Measurements from ENCODE around the gene MGME1. TPM values are rescaled to one million over a fixed set of nuclear protein-coding genes. Genes with fewer than 3 reads are reported as not detected.

MGME1 gene
- total RNA-seq, 1 experiment from 2014 or later, result 26.5 TPM

GRCh38 chr20:17952692-17953684 lies 15.8 kb upstream of the MGME1 start:
- H3K4me3 ChIP-seq (ENCODE audit: low read length), result no peak overlapping the region
- peaks cover 91% of the 10 kb centered on the region for H3K36me3 ChIP-seq (ENCODE audit: insufficient read depth, low read length)
- no peak overlapping the region for H2AFZ ChIP-seq (ENCODE audit: low read length)
- H3K9me2 ChIP-seq (replicated peaks; ENCODE audit: insufficient read depth, low read length), result no peaks in the 10 kb centered on the region
- peaks cover 81% of the 10 kb centered on the region for H3K79me2 ChIP-seq (ENCODE audit: low read length)
- DNase-seq, result no peak
- H3K27me3 ChIP-seq (ENCODE audit: low read length), result no peaks in the 10 kb centered on the region
- peak overlapping the region; percentile 20; the same call in 1 of the 2 replicates for H3K9ac ChIP-seq (ENCODE audit: low read length)
- H3K27ac ChIP-seq (ENCODE audit: low read length), result peak overlapping the region; percentile 97
- no peaks in the 10 kb centered on the region for H3K9me3 ChIP-seq (ENCODE audit: low read length)
- H3K4me1 ChIP-seq (ENCODE audit: low read length), result peaks cover 100% of the 10 kb centered on the region
- peaks cover 79% of the 10 kb centered on the region for H4K20me1 ChIP-seq (ENCODE audit: insufficient read depth, low read depth, low read length)
- no peak overlapping the region for H3K4me2 ChIP-seq (ENCODE audit: low read depth, low read length, poor library complexity, severe bottlenecking)

GRCh38 chr20:17953935-17954334 lies 14.9 kb upstream of the MGME1 start:
- Histone ChIP-seq H2AFZ (ENCODE audit: low read length) (no peak overlapping the region), H3K4me3 (ENCODE audit: low read length) (no peak overlapping the region), H3K4me2 (ENCODE audit: low read depth, low read length, poor library complexity, severe bottlenecking) (peak overlapping the region; percentile 26), H3K36me3 (ENCODE audit: insufficient read depth, low read length) (peaks cover 91% of the 10 kb centered on the region), H3K27ac (ENCODE audit: low read length) (peak overlapping the region; percentile 97), H3K9me3 (ENCODE audit: low read length) (no peaks in the 10 kb centered on the region), H3K9me2 (replicated peaks; ENCODE audit: insufficient read depth, low read length) (no peaks in the 10 kb centered on the region), H3K27me3 (ENCODE audit: low read length) (no peaks in the 10 kb centered on the region), H3K9ac (ENCODE audit: low read length) (0 out of 2 replicates have a peak overlapping the region, but pooled peaks have one; percentile 3), H3K4me1 (ENCODE audit: low read length) (peaks cover 100% of the 10 kb centered on the region), H3K79me2 (ENCODE audit: low read length) (peaks cover 85% of the 10 kb centered on the region), H4K20me1 (ENCODE audit: insufficient read depth, low read depth, low read length) (peaks cover 83% of the 10 kb centered on the region)
- DNase-seq, result no peak

GRCh38 chr20:17955302-17955701 lies 13.5 kb upstream of the MGME1 start:
- H3K4me3 ChIP-seq (ENCODE audit: low read length), result no peak overlapping the region
- H3K4me2 ChIP-seq (ENCODE audit: low read depth, low read length, poor library complexity, severe bottlenecking), result peak overlapping the region; percentile 60
- H3K9ac ChIP-seq (ENCODE audit: low read length), result peak overlapping the region; percentile 37; the same call in 1 of the 2 replicates
- no peaks in the 10 kb centered on the region for H3K9me3 ChIP-seq (ENCODE audit: low read length)
- no peaks in the 10 kb centered on the region for H3K27me3 ChIP-seq (ENCODE audit: low read length)
- peaks cover 88% of the 10 kb centered on the region for H3K36me3 ChIP-seq (ENCODE audit: insufficient read depth, low read length)
- no peak overlapping the region for H2AFZ ChIP-seq (ENCODE audit: low read length)
- peak overlapping the region; percentile 97 for H3K27ac ChIP-seq (ENCODE audit: low read length)
- peaks cover 86% of the 10 kb centered on the region for H4K20me1 ChIP-seq (ENCODE audit: insufficient read depth, low read depth, low read length)
- no peak for DNase-seq
- peaks cover 100% of the 10 kb centered on the region for H3K4me1 ChIP-seq (ENCODE audit: low read length)
- H3K9me2 ChIP-seq (replicated peaks; ENCODE audit: insufficient read depth, low read length), result no peaks in the 10 kb centered on the region
- H3K79me2 ChIP-seq (ENCODE audit: low read length), result peaks cover 93% of the 10 kb centered on the region

GRCh38 chr20:17956099-17956685 lies 12.6 kb upstream of the MGME1 start:
- peak overlapping the region; percentile 60 for H3K4me2 ChIP-seq (ENCODE audit: low read depth, low read length, poor library complexity, severe bottlenecking)

GRCh38 chr20:17957505-17958363 lies 11.1 kb upstream of the MGME1 start:
- Histone ChIP-seq H3K4me3 (ENCODE audit: low read length) (no peak overlapping the region), H2AFZ (ENCODE audit: low read length) (no peak overlapping the region), H3K27me3 (ENCODE audit: low read length) (no peaks in the 10 kb centered on the region), H3K4me1 (ENCODE audit: low read length) (peaks cover 100% of the 10 kb centered on the region), H3K4me2 (ENCODE audit: low read depth, low read length, poor library complexity, severe bottlenecking) (peak overlapping the region; percentile 13), H3K27ac (ENCODE audit: low read length) (peak overlapping the region; percentile 97), H3K36me3 (ENCODE audit: insufficient read depth, low read length) (peaks cover 85% of the 10 kb centered on the region), H3K79me2 (ENCODE audit: low read length) (peaks cover 99% of the 10 kb centered on the region), H3K9ac (ENCODE audit: low read length) (no peak overlapping the region), H3K9me2 (replicated peaks; ENCODE audit: insufficient read depth, low read length) (no peaks in the 10 kb centered on the region), H4K20me1 (ENCODE audit: insufficient read depth, low read depth, low read length) (peaks cover 92% of the 10 kb centered on the region), H3K9me3 (ENCODE audit: low read length) (no peaks in the 10 kb centered on the region)
- DNase-seq, result no peak

More at GRCh38 chr20:17956099-17956685, 12.6 kb upstream of the MGME1 start:
- DNase-seq, result no peak
- Histone ChIP-seq H3K9me2 (replicated peaks; ENCODE audit: insufficient read depth, low read length) (no peaks in the 10 kb centered on the region), H3K27me3 (ENCODE audit: low read length) (no peaks in the 10 kb centered on the region), H2AFZ (ENCODE audit: low read length) (no peak overlapping the region), H3K79me2 (ENCODE audit: low read length) (peaks cover 99% of the 10 kb centered on the region), H4K20me1 (ENCODE audit: insufficient read depth, low read depth, low read length) (peaks cover 88% of the 10 kb centered on the region), H3K9ac (ENCODE audit: low read length) (peak overlapping the region; percentile 37), H3K4me3 (ENCODE audit: low read length) (peak overlapping the region; percentile 35; the same call in 1 of the 2 replicates), H3K4me1 (ENCODE audit: low read length) (peaks cover 100% of the 10 kb centered on the region), H3K36me3 (ENCODE audit: insufficient read depth, low read length) (peaks cover 86% of the 10 kb centered on the region), H3K9me3 (ENCODE audit: low read length) (no peaks in the 10 kb centered on the region), H3K27ac (ENCODE audit: low read length) (peak overlapping the region; percentile 97)

GRCh38 chr20:17958373-17959256 lies 10.2 kb upstream of the MGME1 start:
- Histone ChIP-seq H3K9me2 (replicated peaks; ENCODE audit: insufficient read depth, low read length) (no peaks in the 10 kb centered on the region), H4K20me1 (ENCODE audit: insufficient read depth, low read depth, low read length) (peaks cover 93% of the 10 kb centered on the region), H3K4me3 (ENCODE audit: low read length) (no peak overlapping the region), H3K4me2 (ENCODE audit: low read depth, low read length, poor library complexity, severe bottlenecking) (peak overlapping the region; percentile 13), H3K27me3 (ENCODE audit: low read length) (no peaks in the 10 kb centered on the region), H3K36me3 (ENCODE audit: insufficient read depth, low read length) (peaks cover 83% of the 10 kb centered on the region), H2AFZ (ENCODE audit: low read length) (no peak overlapping the region), H3K9ac (ENCODE audit: low read length) (0 out of 2 replicates have a peak overlapping the region, but pooled peaks have one; percentile 11), H3K9me3 (ENCODE audit: low read length) (no peaks in the 10 kb centered on the region), H3K27ac (ENCODE audit: low read length) (peak overlapping the region; percentile 97), H3K4me1 (ENCODE audit: low read length) (peaks cover 100% of the 10 kb centered on the region), H3K79me2 (ENCODE audit: low read length) (peaks cover 99% of the 10 kb centered on the region)
- DNase-seq, result no peak

- no peaks in the 10 kb centered on the region for H3K9me3 ChIP-seq (ENCODE audit: low read length)
- peak overlapping the region; percentile 13 for H3K4me2 ChIP-seq (ENCODE audit: low read depth, low read length, poor library complexity, severe bottlenecking)
- H2AFZ ChIP-seq (ENCODE audit: low read length), result no peak overlapping the region
- DNase-seq, result no peak
- H3K9ac ChIP-seq (ENCODE audit: low read length), result peak overlapping the region; percentile 14; the same call in 1 of the 2 replicates
- H3K4me3 ChIP-seq (ENCODE audit: low read length), result 0 out of 2 replicates have a peak overlapping the region, but pooled peaks have one; percentile 2
- H3K27ac ChIP-seq (ENCODE audit: low read length), result peak overlapping the region; percentile 97
- no peaks in the 10 kb centered on the region for H3K27me3 ChIP-seq (ENCODE audit: low read length)
- peaks cover 99% of the 10 kb centered on the region for H3K79me2 ChIP-seq (ENCODE audit: low read length)
- peaks cover 83% of the 10 kb centered on the region for H3K36me3 ChIP-seq (ENCODE audit: insufficient read depth, low read length)
- H3K4me1 ChIP-seq (ENCODE audit: low read length), result peaks cover 100% of the 10 kb centered on the region
- H4K20me1 ChIP-seq (ENCODE audit: insufficient read depth, low read depth, low read length), result peaks cover 93% of the 10 kb centered on the region
- H3K9me2 ChIP-seq (replicated peaks; ENCODE audit: insufficient read depth, low read length), result no peaks in the 10 kb centered on the region
Observed at GRCh38 chr20:17959257-17959627, 9.6 kb upstream of the MGME1 start.
